OCI-LY7 (cell line): ENCODE measurements around the gene NAA15.

Experiments
- EZH2phosphoT487 ChIP-seq: fragments of 200-600 bp; sonication (generic); IDR thresholded peaks from 2 replicates; pipeline ENCODE4 v1.6.1; 2018; ENCODE audit warnings: low read depth, borderline replicate concordance, mild to moderate bottlenecking, mixed run types, antibody characterized with exemption, low read length, moderate library complexity, mixed read lengths
- TF ChIP-seq, protein P1 (sequence below): fragments of 200-600 bp; sonication (generic); conservative IDR thresholded peaks from 2 replicates; pipeline ENCODE4 v1.5.1; 2014; ENCODE audit warnings: mild to moderate bottlenecking, antibody characterized with exemption, low read length, moderate library complexity, mixed read lengths

DNA sequence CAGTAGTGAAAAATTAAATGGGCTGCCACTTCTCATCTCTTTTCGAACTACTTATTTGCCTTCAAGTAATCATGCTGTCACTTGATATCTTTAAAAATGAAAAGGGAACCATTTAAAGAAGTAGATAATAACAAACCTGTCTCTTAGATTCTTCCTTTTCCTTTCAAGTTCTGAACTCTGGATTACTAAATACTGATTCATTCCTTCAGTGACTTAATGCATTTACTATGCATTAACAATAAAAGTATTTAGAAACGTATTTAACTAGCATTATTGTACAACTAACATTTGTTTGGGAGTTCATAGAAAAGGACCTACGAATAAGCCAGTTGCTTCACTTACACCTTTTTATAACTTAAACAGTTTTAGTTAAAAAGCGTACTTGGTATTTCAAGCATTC, 91.5 kb downstream of the NAA15 start:
- TF ChIP-seq, protein P1, sequence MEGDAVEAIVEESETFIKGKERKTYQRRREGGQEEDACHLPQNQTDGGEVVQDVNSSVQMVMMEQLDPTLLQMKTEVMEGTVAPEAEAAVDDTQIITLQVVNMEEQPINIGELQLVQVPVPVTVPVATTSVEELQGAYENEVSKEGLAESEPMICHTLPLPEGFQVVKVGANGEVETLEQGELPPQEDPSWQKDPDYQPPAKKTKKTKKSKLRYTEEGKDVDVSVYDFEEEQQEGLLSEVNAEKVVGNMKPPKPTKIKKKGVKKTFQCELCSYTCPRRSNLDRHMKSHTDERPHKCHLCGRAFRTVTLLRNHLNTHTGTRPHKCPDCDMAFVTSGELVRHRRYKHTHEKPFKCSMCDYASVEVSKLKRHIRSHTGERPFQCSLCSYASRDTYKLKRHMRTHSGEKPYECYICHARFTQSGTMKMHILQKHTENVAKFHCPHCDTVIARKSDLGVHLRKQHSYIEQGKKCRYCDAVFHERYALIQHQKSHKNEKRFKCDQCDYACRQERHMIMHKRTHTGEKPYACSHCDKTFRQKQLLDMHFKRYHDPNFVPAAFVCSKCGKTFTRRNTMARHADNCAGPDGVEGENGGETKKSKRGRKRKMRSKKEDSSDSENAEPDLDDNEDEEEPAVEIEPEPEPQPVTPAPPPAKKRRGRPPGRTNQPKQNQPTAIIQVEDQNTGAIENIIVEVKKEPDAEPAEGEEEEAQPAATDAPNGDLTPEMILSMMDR = no peak
- no peak for TF ChIP-seq EZH2phosphoT487
